DMS153 treated with DMSO at 0.1 percent for 48 hours (cell line): ENCODE results near the gene MED13L.

Source experiments
- DNase-seq: peaks from one replicate; lab custom pipeline; 2025; ENCODE audit not compliant: unreplicated experiment; lab: John Stamatoyannopoulos, UW

Gene MED13L

GRCh38 chr12:116094475-116094874 is 183.0 kb downstream of the MED13L start:
- no peak for DNase-seq

- no peak for DNase-seq
Observed at GRCh38 chr12:116093915-116094314, 183.6 kb downstream of the MED13L start.

DNA sequence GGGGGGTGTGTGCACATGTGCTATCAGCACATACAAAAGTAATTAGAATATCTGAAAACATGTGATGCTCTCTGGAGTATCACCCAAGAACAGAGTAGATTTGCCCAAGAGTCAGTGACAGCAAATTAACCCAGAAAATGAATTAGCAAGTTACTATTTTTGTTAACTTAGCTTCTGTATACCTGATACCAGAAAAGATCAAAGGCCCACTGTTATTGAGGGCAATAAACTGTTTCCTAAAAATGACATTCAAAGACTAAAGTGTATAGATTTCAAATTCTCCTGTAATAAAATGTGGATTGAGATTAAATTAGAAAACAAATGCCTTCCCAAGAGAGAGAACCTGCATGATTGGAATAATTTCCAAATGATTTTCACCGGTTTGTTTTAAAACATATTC is 184.7 kb downstream of the MED13L start:
- DNase-seq = no peak

- no peak for DNase-seq
Observed at GRCh38 chr12:116092162-116092561, 185.3 kb downstream of the MED13L start.

DNA sequence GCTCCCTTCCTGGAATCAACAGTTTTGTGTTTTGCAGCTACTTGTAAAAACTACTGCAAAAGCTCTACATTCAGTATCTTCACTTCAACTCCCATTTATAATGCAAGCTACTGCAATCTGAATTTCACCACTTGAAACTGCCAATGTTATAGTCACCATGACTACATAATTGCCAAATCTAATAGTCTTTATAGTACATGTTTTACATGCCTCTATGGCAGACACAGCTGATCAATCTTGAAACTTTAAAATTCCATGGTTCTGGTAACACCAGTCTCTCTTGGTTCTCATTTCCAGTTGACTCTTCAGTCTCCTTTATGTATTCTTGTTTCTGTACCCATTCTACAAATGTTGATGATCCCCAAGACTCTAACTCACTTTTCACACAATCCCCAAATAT is 185.9 kb downstream of the MED13L start:
- no peak for DNase-seq

DNA sequence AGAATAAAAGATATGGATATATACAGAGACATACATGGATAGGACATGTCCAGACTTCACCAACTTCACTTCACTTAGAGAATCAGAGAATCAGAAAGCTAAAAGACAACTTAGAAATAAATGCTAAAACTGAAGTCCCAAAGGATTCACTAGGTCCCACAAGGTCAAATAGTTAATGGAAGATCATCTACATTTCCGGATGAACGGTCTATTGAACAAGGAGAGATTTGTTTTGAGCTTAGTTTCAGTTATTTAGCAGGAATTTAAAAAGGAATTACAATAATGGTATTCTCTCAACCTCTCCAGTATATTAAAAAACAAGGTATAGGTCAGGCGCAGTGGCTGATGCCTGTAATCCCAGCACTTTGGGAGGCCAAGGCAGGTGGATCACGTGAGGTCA is 187.0 kb downstream of the MED13L start:
- no peak for DNase-seq

- no peak for DNase-seq
Observed at GRCh38 chr12:116089080-116089479, 188.4 kb downstream of the MED13L start.

- DNase-seq = no peak
Observed at GRCh38 chr12:116087962-116088361, 189.5 kb downstream of the MED13L start.

DNA sequence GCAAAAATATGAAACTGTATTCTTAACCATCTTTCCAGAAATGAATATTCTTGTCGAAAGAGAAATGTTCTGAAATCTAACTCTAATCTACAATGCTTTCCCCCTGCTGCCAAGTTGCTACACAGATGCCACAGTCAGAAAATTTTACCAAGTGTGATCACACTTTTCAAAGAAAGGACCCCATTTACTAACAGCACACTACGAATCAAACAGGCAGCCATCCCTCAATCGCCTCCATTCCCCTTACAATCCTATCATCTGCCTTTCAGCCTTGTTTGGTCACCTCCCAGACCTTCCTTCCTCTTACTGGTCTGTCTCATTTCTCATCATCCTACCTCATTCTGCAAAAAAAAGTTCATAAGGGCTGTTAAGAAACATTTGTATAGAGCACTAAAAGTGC is 190.1 kb downstream of the MED13L start:
- DNase-seq = no peak

GRCh38 chr12:116080415-116080814 is 197.1 kb downstream of the MED13L start:
- DNase-seq = no peak

DNA sequence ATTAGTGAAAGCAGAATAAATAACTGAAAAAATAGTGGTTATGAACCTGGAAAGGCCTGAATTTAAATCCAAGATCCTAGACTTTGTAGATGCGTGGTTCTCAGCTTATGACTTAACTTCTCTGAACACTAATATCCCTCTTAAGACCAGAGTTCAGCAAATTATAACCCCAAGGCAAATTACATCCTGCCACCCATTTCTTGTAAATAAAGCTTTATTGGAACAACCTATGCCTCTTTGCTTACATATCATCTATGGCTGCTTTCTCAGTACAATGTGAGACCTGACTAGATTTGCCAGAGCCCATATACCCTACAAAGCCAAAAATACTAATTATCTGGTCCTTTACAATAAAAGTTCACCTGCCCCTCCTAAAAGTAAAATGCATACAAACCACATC is 199.1 kb downstream of the MED13L start:
- DNase-seq = no peak

DNA sequence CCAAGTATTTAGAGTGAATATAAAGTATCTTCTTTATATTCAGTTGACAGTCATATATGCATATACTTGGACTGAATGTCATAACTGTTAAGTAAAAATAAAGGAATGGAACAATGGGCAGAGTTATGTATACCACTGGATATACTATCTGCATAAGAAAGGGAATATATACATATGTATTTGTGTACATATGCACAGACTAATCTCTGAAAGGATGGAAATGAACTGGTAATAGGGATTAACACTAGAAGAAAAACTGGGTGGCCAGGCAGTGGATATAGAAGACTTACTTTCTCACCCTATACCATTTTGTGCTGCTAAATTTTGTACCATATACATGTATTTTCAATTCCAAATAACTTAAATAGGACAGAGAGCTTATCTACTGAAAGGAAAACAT is 200.1 kb downstream of the MED13L start:
- DNase-seq = no peak

DNA sequence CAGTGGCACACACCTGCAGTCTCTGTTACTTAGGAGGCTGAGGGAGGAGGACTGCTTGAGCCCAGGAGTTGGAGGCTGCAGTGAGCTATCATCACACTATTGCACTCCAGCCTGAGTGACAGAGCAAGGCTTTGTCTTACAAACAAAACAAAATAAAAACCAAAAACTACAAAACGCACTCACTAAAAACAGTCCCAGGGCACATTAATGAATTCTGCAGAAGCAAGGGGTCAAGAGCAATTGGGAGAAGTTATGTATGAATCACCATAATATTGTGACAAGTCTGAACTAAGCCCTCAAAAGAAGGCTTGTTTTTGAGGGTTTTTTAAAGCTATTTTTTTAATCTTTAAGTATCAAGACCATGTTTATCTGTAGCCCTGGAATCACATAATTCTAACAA is 201.1 kb downstream of the MED13L start:
- no peak for DNase-seq

DNA sequence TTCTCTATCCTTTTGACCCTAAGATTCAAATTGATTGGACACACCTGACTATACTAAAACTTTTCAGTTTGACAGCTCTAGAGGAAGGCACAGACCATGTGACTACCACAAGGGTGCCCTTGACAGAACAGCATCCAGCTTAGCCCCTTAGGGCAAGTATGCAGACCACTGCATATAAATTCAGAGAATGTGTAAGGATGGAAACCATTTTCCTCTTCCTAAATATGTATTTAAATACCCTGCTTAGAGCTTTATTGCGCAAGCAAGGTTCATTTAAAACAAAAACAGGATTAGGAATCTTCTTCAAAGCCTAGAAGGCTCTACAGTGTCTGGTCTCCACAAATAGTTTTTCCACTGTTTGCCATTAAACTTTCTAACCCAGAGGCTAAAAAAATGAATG is 202.8 kb downstream of the MED13L start:
- DNase-seq = no peak

DNA sequence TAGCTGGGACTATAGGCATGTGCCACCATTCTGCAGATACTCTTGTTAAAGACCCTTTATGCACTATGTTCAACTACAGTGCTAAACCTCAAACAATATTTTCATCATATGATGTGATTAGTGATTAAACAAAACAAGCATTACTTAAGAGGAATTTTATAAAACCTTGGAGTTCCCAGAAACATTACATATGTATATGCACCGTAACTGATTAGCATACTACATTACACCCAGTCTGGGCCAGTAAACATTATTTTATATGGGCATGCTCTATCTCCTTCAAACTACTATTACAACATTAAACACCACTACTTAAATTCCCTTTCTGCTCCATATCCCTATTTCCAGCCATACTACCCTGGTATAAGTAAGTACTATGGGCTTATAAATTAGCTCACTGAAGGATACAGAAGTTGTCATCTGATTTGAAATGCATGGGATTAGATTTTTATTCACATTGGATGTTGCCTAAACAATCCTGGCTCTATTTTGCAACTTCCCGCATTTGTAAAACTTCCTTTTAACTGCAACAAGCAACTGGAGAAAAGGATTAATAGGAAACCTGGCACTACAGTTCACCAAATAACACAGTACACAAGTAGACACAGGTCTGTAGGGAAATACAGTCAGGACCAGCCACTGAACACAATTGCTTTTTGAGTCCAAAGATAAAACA is 205.8 kb downstream of the MED13L start:
- no peak for DNase-seq

DNA sequence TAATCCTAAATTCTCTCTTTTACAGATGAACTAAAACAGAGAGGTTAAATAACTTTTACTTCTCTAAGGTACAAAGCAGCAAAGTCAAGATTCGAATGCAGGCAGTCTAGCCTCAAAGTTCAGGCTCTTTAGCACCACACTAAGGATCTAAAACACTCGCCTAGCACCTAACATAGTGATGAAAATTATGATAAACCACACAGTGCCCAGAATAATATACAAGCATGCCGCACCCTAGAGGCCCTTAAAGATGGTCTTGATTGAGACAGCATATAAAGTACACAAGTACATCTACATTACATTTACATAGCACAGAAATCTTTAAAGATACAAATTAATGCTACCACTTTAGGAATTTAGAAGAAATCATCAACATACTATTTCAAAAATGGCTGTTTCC is 207.0 kb downstream of the MED13L start:
- no peak for DNase-seq

- no peak for DNase-seq
Observed at GRCh38 chr12:116069943-116070342, 207.6 kb downstream of the MED13L start.

GRCh38 chr12:116068853-116069252 is 208.6 kb downstream of the MED13L start:
- no peak for DNase-seq

GRCh38 chr12:116068371-116068770 is 209.1 kb downstream of the MED13L start:
- no peak for DNase-seq

DNA sequence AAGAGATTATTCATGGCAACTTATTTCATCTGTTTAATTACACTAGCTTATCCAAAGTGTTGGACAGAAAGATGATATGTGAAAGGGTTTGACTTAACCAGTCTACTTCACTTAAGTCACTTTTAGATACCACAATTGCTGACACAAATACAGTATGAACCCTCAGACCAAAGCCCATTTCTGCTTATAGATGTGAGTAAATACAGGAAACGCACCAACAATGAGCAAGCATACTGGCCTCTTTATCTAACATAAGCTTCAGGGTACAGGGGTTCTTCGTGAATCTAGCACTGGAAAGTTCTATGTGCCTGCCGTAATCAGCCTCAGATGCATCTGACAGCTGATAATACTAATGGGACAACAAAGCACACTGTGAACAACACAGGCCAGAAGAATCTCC is 209.6 kb downstream of the MED13L start:
- no peak for DNase-seq

DNA sequence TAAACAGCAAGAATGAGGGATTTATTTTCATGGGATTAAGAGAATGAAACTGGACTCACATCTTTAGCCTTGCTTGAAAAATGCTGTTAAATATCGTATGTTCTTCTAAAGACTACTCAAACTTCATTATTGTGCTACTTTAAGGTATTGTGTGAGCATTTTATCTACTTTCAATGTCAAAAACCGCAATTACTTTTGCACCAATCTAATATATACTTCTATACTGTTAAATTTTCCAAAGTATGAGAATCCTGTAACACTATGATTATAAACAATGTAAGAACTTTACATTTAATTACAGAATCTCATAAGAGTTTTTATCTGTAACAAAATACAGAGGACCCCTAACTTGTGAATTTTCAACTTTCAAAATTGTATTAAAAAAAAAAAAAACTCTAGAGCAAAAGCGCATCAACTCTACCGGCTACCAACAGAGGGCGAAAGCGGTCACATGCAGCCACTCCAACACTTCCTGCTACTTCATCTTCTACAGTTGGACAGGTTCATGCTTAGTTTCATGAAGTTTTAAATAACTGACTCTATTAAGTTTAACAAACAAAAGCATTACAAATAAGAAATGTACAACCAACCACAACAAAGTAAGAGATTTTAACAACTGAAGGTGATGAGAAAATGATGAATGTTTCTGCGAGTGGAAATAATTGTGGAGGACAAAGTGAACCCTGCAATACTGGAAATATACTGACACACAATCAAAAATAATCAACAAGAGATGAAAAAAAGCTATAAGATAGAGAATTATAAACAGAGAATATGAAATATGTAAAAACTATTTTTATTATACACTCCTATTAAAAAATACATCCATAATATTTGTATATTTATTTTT is 210.9 kb downstream of the MED13L start:
- no peak for DNase-seq

DNA sequence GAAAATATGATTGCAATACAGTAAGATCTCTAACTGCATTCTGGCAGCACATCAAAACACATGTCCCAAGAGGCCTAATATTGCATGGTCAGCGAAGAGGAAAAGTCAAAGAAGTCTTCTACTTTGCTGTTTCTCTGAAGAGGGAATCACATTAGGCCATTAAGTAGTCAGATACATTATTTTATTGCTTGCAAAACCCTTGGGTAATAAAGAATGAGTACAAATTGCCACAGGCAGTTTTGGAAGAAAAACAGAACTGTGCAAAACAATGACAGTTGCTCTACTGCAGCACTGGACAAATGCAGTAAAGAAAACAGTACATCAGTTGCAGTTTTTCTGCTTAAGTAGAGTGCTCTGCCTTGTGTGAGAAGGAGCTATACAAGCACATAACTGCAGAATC is 211.9 kb downstream of the MED13L start:
- no peak for DNase-seq

- no peak for DNase-seq
Observed at GRCh38 chr12:116064493-116064892, 213.0 kb downstream of the MED13L start.
